HCT116 (cell line): ENCODE data around the gene SDK2. TPM values are rescaled to one million over a fixed set of nuclear protein-coding genes. Genes with fewer than 3 reads are reported as not detected.

Experiments
- ATAC-seq: fragments of 200-7000 bp; cut with Tn5 transposase; 2 replicates; pipeline ENCODE4 v1.9.1; 2020; ENCODE audit warnings: mild to moderate bottlenecking, moderate library complexity
- BruUV-seq: library from RNA; stranded (reverse); fragments of 400-500 nt; replicated peaks from 2 replicates; lab custom pipeline; 2021; lab: Mats Ljungman, UMichigan
- CTCF ChIA-PET: fragments of 300-600 bp; sonication (Branson Sonifier 250); formaldehyde crosslinking; loops from one replicate; lab custom pipeline; 2021; ENCODE audit warnings: antibody characterized with exemption; lab: Charles Lee
- POLR2A ChIA-PET: fragments of 300-600, 350-600 bp; sonication (Branson Sonifier 250); formaldehyde crosslinking; loops from one replicate; lab custom pipeline; 2021; ENCODE audit warnings: antibody characterized with exemption; lab: Charles Lee
- RAD21 ChIA-PET, 2 experiments: fragments of 300-600 bp; sonication (Branson Sonifier 250); formaldehyde crosslinking; loops; one replicate each; lab custom pipeline; 2023; ENCODE audit warnings: low total read pairs in 2 of 2; ENCODE audit not compliant: uncharacterized antibody in 2 of 2, unreplicated experiment in 2 of 2, low non-redundant PET in 1 of 2; lab: Charles Lee
- DNase-seq: peaks from one replicate; pipeline ENCODE4 v3.0.0-alpha.2; 2010; ENCODE audit warnings: low read depth, low spot score
- H2AFZ ChIP-seq: fragments of 200-600 bp; shearing (Covaris generic), sonication (generic); 2 replicates; pipeline ENCODE4 v1.6.1; 2017; ENCODE audit warnings: low read depth, mixed run types, mixed read lengths, antibody characterized with exemption, low read length; ENCODE audit not compliant: poor library complexity, severe bottlenecking
- H3K27ac ChIP-seq: 2 replicates; pipeline ENCODE4 v1.5.1; 2012; ENCODE audit warnings: low read depth, low read length
- H3K27me3 ChIP-seq: fragments of 200-600 bp; sonication (generic); 2 replicates; pipeline ENCODE4 v1.6.1; 2016; ENCODE audit warnings: mixed run types, low read length, mixed read lengths; ENCODE audit not compliant: insufficient read depth
- H3K36me3 ChIP-seq, 2 experiments: fragments of 200-500 bp in 1 of 2; fragments of 200-600 bp in 1 of 2; sonication (Bioruptor generic) in 1 of 2; sonication (generic) in 1 of 2; 2 replicates each; pipeline versions ENCODE4 v1.5.1 to v1.6.1; 2014 to 2016; ENCODE audit warnings: low read length in 2 of 2, inconsistent platforms in 1 of 2, mixed read lengths in 1 of 2, mixed run types in 1 of 2; ENCODE audit not compliant: insufficient read depth in 2 of 2, control insufficient read depth in 1 of 2
- H3K4me1 ChIP-seq, 2 experiments: fragments of 200-600 bp in 1 of 2; sonication (generic) in 1 of 2; 2 replicates each; pipeline versions ENCODE4 v1.5.1 to v1.6.1; 2012 to 2017; ENCODE audit warnings: low read length in 2 of 2, inconsistent platforms in 1 of 2, mild to moderate bottlenecking in 1 of 2, mixed read lengths in 1 of 2, mixed run types in 1 of 2, moderate library complexity in 1 of 2; ENCODE audit not compliant: insufficient read depth in 2 of 2, control insufficient read depth in 1 of 2
- H3K4me2 ChIP-seq: fragments of 200-600 bp; sonication (generic); 2 replicates; pipeline ENCODE4 v1.6.1; 2017; ENCODE audit warnings: mixed run types, low read length, mixed read lengths
- H3K4me3 ChIP-seq, 2 experiments: fragments of 200-600 bp in 1 of 2; sonication (generic) in 1 of 2; replicated peaks in 1 of 2; 2 replicates each; pipeline ENCODE4 v1.5.1; 2011 to 2016; ENCODE audit warnings: low read length in 2 of 2, control low read depth in 1 of 2, low read depth in 1 of 2, mild to moderate bottlenecking in 1 of 2, mixed read lengths in 1 of 2, mixed run types in 1 of 2
- H3K79me2 ChIP-seq: fragments of 200-600 bp; sonication (generic); 2 replicates; pipeline ENCODE4 v1.6.1; 2017; ENCODE audit warnings: mild to moderate bottlenecking, mixed run types, low read length, moderate library complexity, mixed read lengths; ENCODE audit not compliant: insufficient read depth
- H3K9ac ChIP-seq: fragments of 200-600 bp; sonication (generic); 2 replicates; pipeline ENCODE4 v1.6.1; 2016; ENCODE audit warnings: low read length, mixed read lengths
- H3K9me2 ChIP-seq: fragments of 200-600 bp; sonication (generic), shearing (Covaris generic); 2 replicates; pipeline ENCODE4 v1.6.1; 2017; ENCODE audit warnings: mixed run types, mild to moderate bottlenecking, moderate library complexity; ENCODE audit not compliant: insufficient read depth
- H3K9me3 ChIP-seq, 2 experiments: fragments of 200-500 bp in 1 of 2; fragments of 200-600 bp in 1 of 2; sonication (Bioruptor generic) in 1 of 2; sonication (generic) in 1 of 2; 2 replicates each; pipeline ENCODE4 v1.6.1; 2014 to 2017; ENCODE audit warnings: low read length in 2 of 2, mixed read lengths in 2 of 2, inconsistent platforms in 1 of 2, low read depth in 1 of 2, mild to moderate bottlenecking in 1 of 2, mixed run types in 1 of 2, moderate library complexity in 1 of 2; ENCODE audit not compliant: control insufficient read depth in 1 of 2, insufficient read depth in 1 of 2
- H4K20me1 ChIP-seq: fragments of 200-600 bp; sonication (generic), shearing (Covaris generic); 2 replicates; pipeline ENCODE4 v1.6.1; 2017; ENCODE audit warnings: mixed run types, mild to moderate bottlenecking, moderate library complexity; ENCODE audit not compliant: insufficient read depth
- CEBPB ChIP-seq: IDR thresholded peaks from 2 replicates; pipeline ENCODE4 v1.6.1; 2012; ENCODE audit warnings: low read depth
- ELF1 ChIP-seq: IDR thresholded peaks from 2 replicates; pipeline ENCODE4 v1.6.1; 2012; ENCODE audit warnings: low read depth, borderline replicate concordance
- JUND ChIP-seq: IDR thresholded peaks from 2 replicates; pipeline ENCODE4 v1.6.1; 2012
- POLR2A ChIP-seq: IDR thresholded peaks from 2 replicates; pipeline ENCODE4 v1.7.0; 2011; ENCODE audit warnings: borderline replicate concordance; ENCODE audit not compliant: insufficient read depth, insufficient read length; ENCODE audit errors: extremely low read depth
- POLR2AphosphoS5 ChIP-seq: IDR thresholded peaks from 2 replicates; pipeline ENCODE4 v1.6.1; 2011; ENCODE audit warnings: mild to moderate bottlenecking, low read depth, low read length, moderate library complexity
- RAD21 ChIP-seq: IDR thresholded peaks from 2 replicates; pipeline ENCODE4 v1.6.1; 2012; ENCODE audit warnings: low read depth, mild to moderate bottlenecking
- REST ChIP-seq: IDR thresholded peaks from 2 replicates; pipeline ENCODE4 v1.6.1; 2012; ENCODE audit warnings: low read depth
- SP1 ChIP-seq: IDR thresholded peaks from 2 replicates; pipeline ENCODE4 v1.6.1; 2012; ENCODE audit warnings: low read depth
- SRF ChIP-seq: IDR thresholded peaks from 2 replicates; pipeline ENCODE4 v1.6.1; 2012; ENCODE audit warnings: low read depth
- ZFX ChIP-seq: fragments of 450-650 bp; IDR thresholded peaks from 2 replicates; pipeline ENCODE4 v1.6.1; 2017
- ZNF274 ChIP-seq: fragments of 200-500 bp; sonication (Bioruptor generic); IDR thresholded peaks from 2 replicates; pipeline ENCODE4 v1.6.1; 2014; ENCODE audit warnings: mild to moderate bottlenecking, low read depth, low read length, inconsistent platforms
- intact Hi-C: fragments of 100-400 bp; cut with micrococcal nuclease; formaldehyde crosslinking; loops from 2 replicates; pipeline ENCODE4 v1.10.0; 2022
- total RNA-seq: library from RNA; stranded (reverse); gene quantifications from one replicate; pipeline ENCODE4 v1.2.1, GENCODE V29; 2021; ENCODE audit not compliant: unreplicated experiment
- TF ChIP-seq, protein P1 (sequence below): IDR thresholded peaks from 2 replicates; pipeline ENCODE4 v1.6.1; 2011; ENCODE audit warnings: mild to moderate bottlenecking, low read length, moderate library complexity; ENCODE audit not compliant: insufficient replicate concordance; ENCODE audit errors: extremely low read depth
- TF ChIP-seq, protein P2 (sequence below): IDR thresholded peaks from 2 replicates; pipeline ENCODE4 v1.6.1; 2012
- TF ChIP-seq, protein P3 (sequence below): IDR thresholded peaks from 2 replicates; pipeline ENCODE4 v1.6.1; 2012
- TF ChIP-seq, protein P4 (sequence below), 3 experiments: fragments of 200-600 bp in 1 of 3; sonication (generic) in 1 of 3; IDR thresholded peaks in 2 of 3; conservative IDR thresholded peaks in 1 of 3; 2 replicates each; pipeline ENCODE4 v1.5.1; 2012 to 2017; ENCODE audit warnings: low read depth in 2 of 3, low read length in 2 of 3, antibody characterized with exemption in 1 of 3, borderline replicate concordance in 1 of 3, control low read depth in 1 of 3, mild to moderate bottlenecking in 1 of 3, mixed read lengths in 1 of 3, mixed run types in 1 of 3, moderate library complexity in 1 of 3; ENCODE audit not compliant: insufficient read depth in 1 of 3

SDK2 gene
- total RNA-seq, 1 experiment from 2014 or later = 0.10 TPM

GRCh38 chr17:73378974-73379470 lies 265.2 kb downstream of the SDK2 start (continued):
- TF ChIP-seq, protein P1, sequence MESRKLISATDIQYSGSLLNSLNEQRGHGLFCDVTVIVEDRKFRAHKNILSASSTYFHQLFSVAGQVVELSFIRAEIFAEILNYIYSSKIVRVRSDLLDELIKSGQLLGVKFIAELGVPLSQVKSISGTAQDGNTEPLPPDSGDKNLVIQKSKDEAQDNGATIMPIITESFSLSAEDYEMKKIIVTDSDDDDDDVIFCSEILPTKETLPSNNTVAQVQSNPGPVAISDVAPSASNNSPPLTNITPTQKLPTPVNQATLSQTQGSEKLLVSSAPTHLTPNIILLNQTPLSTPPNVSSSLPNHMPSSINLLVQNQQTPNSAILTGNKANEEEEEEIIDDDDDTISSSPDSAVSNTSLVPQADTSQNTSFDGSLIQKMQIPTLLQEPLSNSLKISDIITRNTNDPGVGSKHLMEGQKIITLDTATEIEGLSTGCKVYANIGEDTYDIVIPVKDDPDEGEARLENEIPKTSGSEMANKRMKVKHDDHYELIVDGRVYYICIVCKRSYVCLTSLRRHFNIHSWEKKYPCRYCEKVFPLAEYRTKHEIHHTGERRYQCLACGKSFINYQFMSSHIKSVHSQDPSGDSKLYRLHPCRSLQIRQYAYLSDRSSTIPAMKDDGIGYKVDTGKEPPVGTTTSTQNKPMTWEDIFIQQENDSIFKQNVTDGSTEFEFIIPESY = no peak
- TF ChIP-seq JUND (no peak), SP1 (no peak), CEBPB (no peak), SRF (no peak), RAD21 (no peak)

DNA sequence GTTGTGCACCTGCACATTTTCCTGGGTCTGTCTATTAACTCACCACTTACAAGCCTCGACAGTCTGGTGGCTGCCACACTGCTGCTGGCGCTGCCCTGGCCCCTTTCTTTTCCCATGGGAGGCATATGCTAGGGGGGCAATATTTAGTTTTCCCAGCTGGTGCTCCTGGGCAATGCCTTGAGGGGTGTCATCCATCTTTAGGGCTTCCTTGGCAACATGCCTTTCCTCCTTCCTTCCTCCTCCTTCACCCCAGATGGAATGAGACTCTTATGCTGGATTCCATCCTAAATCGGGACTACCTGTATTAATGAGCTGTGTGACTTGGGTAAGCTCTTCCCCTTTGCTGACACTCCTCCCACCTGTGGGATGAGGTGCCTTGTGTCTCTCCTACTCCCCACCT lies 267.6 kb downstream of the SDK2 start:
- Histone ChIP-seq H3K36me3 (no peaks in the 10 kb centered on the region), H3K27ac (no peak overlapping the region), H3K4me2 (no peak overlapping the region), H2AFZ (no peak overlapping the region), H3K4me1 (no peaks in the 10 kb centered on the region), H3K9me3 (no peaks in the 10 kb centered on the region), H4K20me1 (no peaks in the 10 kb centered on the region), H3K4me3 (no peak overlapping the region), H3K79me2 (no peaks in the 10 kb centered on the region), H3K27me3 (peaks cover 25% of the 10 kb centered on the region; the same call in 1 of the 2 replicates), H3K9ac (no peak overlapping the region), H3K9me2 (no peaks in the 10 kb centered on the region)
- DNase-seq (no peak), ATAC-seq (no peak)
- intact Hi-C loops = no loop called here
- ChIA-PET RAD21 (interaction anchor here in 1 of 2 experiments (0.7 kb wide), 1 partner anchor 135 kb away, joined by 3 read pairs; no protein-coding TSS in a partner anchor), CTCF (interaction anchor here (1.6 kb wide), 1 partner anchor 121 kb away, joined by 5 read pairs; no protein-coding TSS in a partner anchor), POLR2A (interaction anchor here (0.6 kb wide), 1 partner anchor 696 kb away, joined by 4 read pairs; no protein-coding TSS in a partner anchor)
- no TSS peak for BruUV-seq
- TF ChIP-seq ZFX = no peak
- TF ChIP-seq SP1 = no peak
- TF ChIP-seq, protein P2, sequence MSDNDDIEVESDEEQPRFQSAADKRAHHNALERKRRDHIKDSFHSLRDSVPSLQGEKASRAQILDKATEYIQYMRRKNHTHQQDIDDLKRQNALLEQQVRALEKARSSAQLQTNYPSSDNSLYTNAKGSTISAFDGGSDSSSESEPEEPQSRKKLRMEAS = no peak
- TF ChIP-seq, protein P1 = no peak
- no peak for TF ChIP-seq REST
- no peak for TF ChIP-seq ELF1
- TF ChIP-seq ZNF274 = no peak
- TF ChIP-seq, protein P3, sequence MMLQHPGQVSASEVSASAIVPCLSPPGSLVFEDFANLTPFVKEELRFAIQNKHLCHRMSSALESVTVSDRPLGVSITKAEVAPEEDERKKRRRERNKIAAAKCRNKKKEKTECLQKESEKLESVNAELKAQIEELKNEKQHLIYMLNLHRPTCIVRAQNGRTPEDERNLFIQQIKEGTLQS = no peak
- no peak for TF ChIP-seq POLR2AphosphoS5
- no peak for TF ChIP-seq POLR2A
- TF ChIP-seq, protein P4, sequence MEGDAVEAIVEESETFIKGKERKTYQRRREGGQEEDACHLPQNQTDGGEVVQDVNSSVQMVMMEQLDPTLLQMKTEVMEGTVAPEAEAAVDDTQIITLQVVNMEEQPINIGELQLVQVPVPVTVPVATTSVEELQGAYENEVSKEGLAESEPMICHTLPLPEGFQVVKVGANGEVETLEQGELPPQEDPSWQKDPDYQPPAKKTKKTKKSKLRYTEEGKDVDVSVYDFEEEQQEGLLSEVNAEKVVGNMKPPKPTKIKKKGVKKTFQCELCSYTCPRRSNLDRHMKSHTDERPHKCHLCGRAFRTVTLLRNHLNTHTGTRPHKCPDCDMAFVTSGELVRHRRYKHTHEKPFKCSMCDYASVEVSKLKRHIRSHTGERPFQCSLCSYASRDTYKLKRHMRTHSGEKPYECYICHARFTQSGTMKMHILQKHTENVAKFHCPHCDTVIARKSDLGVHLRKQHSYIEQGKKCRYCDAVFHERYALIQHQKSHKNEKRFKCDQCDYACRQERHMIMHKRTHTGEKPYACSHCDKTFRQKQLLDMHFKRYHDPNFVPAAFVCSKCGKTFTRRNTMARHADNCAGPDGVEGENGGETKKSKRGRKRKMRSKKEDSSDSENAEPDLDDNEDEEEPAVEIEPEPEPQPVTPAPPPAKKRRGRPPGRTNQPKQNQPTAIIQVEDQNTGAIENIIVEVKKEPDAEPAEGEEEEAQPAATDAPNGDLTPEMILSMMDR (IDR thresholded peaks at IDR 0.05 in 2 of 3, conservative IDR thresholded peaks at IDR 0.05 in 1 of 3; ENCODE audit: borderline replicate concordance in 1 of 3, insufficient read depth in 1 of 3, low read depth in 2 of 3, low read length in 2 of 3) = no peak
